ENCODE measurements around the gene TIAM2.

DNA sequence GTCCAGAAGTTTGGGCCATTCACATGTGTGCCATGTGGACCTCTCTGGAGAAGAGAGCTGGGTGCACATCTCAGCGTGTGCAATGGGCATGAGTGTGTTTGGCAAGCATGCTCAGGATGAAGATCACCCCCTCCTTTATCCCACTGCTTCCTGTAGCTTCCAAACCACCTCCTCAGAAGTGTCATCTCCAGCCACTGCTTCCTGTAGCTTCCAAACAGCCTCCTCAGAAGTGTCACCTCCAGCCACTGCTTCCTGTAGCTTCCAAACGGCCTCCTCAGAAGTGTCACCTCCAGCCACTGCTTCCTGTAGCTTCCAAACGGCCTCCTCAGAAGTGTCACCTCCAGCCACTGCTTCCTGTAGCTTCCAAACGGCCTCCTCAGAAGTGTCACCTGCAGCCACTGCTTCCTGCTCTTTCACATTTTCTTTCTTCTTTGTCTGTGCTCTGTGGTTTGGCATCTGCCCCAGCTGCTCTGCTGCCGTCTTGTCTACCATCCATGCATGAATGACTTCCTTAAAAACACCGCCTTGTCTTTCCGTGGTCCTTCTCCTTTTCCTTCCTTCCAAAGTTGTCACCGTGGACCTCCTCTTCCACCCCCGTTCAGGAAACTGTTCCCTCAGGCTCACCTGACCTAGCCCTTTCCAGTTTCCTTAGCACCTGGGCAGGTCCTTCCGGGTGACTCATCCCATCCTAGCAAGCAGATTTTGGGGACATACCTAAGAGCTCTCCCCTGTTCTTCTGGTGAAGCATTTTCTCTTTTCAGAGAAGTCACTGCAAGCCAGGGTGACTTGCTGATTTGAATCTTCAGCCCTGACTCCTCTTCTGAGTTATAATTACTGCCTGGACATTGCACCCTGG lies 43.5 kb upstream of the TIAM2 start:
- TF ChIP-seq CTCF (IDR thresholded peaks at IDR 0.05) (no peak), POLR2AphosphoS5 (IDR thresholded peaks at IDR 0.05) (no peak), POLR2A (IDR thresholded peaks at IDR 0.05; ENCODE audit: low read depth) (no peak), EP300 (IDR thresholded peaks at IDR 0.05) (no peak)

Measured in esophagus muscularis mucosa (tissue), 4 donors.